DND-41 (cell line): Measurements from ENCODE around the gene FAM193B.
"Not testable (repeated sequence)": the region's sequence is repeated elsewhere in the genome, so short reads cannot be mapped to it uniquely, and the experiment has no call there.

Experiments
- CTCF ChIP-seq: IDR thresholded peaks from 2 replicates; pipeline ENCODE4 v1.5.1; 2012; ENCODE audit warnings: borderline replicate concordance, low read length, moderate library complexity, mild to moderate bottlenecking; ENCODE audit not compliant: poor library complexity, severe bottlenecking; ENCODE audit errors: extremely low read depth
- EZH2 ChIP-seq: IDR thresholded peaks from 3 replicates; pipeline ENCODE4 v1.6.1; 2012; ENCODE audit warnings: borderline replicate concordance, low read depth, mild to moderate bottlenecking, moderate library complexity, low read length, inconsistent platforms; ENCODE audit not compliant: severe bottlenecking

- TF ChIP-seq CTCF, EZH2: not testable (repeated sequence)
These were observed 5.1 kb upstream of the FAM193B start for GRCh38 chr5:177559446-177559941.
